GM21360 (cell line): ENCODE results near the gene MLLT10.

Experiments used
- ATAC-seq: cut with Tn5 transposase; IDR thresholded peaks from one replicate; pipeline ENCODE4 v1.9.1; 2021; ENCODE audit warnings: mild to moderate bottlenecking, moderate library complexity; ENCODE audit not compliant: unreplicated experiment

Gene MLLT10

DNA sequence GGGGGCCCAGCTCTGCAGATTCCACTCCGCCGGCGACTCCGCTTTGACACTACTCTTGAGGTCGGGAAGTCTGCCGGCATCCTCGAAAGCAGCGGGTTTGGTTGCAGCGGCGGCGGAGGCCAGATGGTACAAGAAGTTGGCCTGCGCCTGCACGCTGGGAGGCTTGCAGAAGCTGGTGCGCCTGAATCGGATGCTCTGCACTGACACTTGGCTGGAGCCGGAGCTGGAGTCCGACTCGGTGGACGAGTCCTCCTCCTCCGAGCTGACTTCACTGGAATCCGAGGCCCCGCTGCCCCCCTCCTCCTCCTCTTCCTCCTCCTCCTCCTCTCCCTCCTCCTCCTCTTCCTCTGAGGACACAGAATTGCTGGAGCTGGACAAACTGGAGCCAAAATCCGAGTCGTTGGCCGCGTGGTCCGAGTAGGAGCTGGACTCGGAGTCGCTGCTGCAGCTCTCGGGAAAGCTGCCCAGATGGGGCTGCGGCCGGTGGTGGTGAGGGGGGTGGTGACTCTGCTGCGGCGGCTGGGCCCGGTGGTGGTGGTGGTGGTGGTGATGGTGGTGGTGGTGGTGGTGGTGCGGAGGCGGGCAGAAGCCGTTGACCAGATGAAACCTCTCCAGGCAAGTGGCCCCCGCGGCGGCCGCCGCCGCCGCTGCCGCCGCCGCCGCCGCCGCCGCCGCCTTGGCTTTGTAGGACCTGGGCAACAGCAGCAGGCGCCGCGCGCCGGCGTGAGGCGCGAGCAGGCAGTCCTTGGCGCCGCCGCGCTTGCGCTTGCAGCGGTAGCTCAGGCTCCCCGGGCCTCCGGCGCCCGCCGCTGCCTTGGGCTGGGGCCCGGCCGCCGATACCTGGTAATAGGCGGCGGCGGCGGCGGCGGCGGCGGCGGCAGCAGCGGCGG is 17.5 kb upstream of the MLLT10 start:
- peak; percentile 59 for ATAC-seq

DNA sequence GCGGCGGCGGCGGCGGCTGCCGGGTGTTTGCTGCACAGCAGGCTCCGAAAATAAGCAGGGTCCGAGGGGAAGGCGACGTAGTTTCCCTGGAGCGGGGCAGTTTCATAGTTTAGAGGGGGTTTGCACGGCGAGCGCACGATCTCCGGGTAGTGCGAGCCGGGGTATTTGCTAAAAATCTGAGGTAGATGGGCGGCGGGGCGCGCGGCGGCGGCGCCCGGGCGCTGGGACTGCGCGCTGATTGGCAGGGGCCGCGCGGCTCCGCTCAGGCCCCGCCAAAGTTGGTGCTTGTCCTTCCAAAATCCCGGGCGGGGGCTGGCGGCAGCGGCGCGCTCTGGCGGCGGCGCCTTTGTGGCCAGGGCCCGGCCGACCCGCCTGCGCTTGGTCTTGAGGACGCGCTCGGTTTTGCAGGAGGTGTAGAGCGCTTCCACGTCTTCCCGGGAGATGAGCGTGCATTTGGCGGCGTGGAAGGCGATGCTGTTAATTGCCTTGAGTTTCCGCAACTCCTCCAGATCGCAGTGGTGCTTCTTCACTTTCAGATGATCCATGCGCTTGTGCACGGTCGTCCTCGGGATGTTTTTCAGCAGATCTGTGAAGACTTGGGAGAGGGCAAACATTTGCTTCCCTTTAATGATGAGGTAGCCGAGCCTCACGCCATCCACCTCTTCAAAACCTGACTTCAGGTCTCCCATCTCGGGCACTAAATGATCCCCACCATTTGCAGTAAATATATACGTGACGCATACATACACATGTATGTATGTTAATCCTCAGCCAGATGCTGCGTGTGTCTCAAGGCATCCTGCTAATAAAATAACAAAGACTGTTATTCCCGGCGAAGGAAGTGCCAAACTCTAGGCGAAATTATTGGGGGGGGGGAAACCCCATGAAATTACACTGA is 16.6 kb upstream of the MLLT10 start:
- peak; percentile 55 for ATAC-seq

DNA sequence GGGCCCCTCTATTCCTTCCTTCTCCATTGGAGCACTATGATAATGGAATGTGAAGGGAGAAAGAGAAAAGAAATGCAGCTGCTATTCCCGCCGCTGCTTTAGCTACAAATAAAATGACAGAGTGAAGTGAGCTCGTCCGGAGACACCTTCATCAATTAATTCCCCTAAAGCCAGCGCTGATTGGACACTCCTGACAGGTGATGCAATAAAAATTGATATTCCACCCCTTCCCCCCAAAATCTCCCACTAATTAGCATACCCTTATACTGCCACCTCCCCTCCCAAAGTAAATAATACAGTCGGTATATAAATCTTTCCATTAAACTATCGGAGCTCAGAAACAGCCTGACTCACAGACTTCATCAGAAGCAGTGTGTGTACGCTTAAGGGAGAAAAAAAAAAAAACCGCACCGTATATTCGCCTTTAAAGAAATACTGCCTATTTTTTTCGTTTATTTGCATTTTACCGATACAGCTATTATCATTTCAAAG is 15.8 kb upstream of the MLLT10 start:
- no peak for ATAC-seq

DNA sequence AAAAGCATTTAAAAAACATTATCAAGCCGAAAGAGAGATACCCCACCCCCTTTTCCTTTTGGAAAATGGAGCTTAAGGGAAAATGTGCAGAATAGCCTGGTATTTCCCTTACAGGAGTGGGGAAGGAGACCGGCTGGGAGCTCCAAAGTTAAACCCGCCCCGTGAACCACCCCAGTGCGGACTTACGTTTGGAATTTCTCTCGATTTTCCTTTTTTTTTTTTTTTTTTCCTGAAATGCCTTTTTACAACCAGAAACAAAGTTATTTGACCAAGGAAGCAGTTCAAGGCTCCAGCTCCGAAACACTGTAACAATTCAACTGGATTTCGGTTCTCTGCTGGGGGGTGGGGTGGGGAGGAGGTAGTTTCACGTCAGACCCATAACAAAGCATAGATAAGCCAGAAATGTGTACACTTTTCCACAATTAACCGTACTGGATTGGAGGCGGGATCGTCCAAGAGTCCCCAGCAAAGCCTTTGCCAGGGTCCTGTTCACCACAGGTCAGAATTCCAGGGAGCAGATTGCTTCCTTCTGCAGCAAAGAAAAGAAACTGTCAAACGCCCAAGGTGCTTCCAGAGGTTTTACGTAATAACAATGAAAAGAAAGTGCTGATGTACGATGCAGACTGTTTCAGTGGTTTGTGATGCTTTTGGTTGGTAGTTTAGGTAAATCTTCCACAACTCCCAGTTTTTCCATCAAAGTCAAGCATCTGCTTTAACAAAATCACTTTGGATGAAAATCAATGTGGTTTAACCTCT is 15.2 kb upstream of the MLLT10 start:
- ATAC-seq, result no peak

DNA sequence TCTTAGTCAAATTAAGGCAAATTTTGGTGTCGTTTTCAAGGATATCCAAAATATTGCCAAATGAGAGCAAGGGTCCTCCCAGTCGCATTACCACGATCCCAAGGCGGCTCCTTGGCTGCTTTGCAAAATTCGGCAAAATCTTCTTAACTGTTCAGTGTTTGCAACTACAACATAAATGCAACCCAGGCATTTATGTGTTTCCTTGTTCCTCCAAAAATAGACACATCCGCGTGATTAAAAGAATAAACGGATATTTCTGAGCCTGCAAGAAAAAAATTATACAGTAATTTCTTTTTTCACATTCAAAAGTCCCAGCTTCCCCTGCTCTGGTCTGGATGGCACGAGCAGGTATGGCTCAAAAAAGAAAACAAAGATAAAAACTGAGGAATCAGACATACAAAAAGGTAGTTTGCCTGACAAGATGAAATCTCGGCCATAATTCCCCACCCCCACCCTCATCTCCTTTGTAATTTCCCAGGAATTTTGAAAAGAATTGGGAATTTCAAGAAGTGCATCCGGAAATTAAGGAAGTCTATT is 14.6 kb upstream of the MLLT10 start:
- no peak for ATAC-seq

DNA sequence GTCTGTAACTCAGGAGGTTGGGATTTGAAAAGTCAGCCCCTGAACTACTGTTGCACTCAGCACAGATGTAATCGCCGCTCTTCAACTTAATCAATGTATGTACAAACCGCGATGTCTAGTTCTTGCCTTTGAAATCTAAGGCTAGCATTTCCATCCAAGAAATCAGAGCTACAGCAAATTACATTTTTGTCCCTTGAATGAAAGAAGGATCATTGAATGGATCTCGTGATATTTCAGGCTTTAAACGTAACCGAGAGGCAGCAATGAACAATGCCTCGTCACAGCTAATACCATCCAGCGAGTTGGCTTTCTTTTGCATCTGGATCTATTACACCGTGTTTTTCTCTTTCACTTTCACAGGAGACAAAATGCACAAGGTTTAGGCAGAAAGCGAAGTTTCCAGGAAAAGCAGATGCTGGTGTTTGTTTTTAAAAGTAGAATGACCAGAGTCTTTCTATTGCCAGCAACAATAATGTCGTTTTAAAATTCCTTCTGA is 14.0 kb upstream of the MLLT10 start:
- ATAC-seq, result no peak

DNA sequence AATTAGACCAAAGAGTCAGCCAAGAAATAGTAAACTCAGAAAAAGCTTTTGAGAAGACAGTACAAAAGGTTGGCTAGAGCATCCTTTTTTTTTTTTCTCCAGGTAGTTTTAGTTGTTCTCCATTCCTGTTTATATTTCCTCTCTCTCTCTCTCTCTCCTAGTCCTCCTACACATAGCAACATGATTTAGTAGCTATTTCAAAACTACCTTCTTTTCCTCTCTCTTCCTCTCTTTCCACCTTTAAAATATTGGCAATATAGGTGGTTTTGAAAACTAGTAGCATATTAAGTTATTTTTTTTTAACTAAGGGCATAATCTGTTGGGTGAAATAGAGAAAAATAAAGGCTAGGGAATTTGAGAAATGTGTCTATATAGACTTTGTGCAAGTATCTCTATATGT is 13.5 kb upstream of the MLLT10 start:
- no peak for ATAC-seq

DNA sequence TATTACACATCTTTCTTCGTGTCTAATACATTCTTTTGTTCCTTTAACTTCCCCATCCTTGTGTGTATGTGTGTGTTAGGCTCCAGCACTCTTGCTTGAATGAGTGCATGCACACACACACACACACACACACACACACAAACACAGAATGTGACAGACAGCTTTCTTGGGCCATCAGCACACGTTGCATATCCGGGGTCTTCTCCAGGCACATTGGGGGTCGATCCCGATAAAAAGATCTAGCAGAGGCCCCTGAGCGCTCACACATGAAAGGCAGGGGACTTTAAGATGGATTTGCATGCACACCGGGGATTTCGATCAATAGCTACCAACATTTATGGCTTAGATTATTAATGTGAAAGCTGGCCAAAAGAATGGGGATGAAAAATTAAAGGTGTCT is 13.1 kb upstream of the MLLT10 start:
- no peak for ATAC-seq

DNA sequence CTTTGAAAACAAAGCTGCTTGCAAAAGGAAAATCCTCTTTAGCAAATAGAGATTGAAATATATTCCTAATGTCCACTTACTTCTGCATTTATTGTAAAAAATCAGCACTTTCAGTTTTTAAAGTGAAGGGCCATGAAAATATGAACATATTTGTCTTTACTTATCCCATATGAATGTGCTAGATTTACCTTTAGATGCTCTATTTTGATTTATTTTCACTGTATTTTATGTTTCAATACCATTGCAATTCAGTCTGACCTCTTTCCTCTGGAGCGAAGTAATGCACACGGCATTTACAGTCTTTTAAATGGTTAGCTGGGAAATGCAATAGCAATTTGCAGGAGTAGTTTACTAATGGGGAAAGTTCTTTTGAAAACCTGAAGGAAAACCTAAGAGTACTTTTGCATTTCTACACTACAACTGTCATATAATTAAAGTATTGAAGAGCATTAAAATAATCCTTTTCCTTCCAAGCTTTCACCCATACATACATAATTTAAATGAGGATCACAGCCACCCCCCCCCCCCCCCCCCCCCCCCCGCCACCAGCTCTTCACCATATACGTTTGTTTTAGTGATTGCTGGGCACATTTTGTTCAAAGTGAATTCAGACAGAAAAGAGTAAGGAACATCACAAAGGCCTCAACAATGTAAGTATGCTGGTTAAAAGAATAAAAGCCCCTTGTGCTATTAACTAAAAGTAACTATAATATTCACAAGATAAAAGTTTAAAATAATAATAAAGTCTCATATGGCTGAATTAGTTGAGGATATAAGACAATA is 12.1 kb upstream of the MLLT10 start:
- ATAC-seq, result no peak

DNA sequence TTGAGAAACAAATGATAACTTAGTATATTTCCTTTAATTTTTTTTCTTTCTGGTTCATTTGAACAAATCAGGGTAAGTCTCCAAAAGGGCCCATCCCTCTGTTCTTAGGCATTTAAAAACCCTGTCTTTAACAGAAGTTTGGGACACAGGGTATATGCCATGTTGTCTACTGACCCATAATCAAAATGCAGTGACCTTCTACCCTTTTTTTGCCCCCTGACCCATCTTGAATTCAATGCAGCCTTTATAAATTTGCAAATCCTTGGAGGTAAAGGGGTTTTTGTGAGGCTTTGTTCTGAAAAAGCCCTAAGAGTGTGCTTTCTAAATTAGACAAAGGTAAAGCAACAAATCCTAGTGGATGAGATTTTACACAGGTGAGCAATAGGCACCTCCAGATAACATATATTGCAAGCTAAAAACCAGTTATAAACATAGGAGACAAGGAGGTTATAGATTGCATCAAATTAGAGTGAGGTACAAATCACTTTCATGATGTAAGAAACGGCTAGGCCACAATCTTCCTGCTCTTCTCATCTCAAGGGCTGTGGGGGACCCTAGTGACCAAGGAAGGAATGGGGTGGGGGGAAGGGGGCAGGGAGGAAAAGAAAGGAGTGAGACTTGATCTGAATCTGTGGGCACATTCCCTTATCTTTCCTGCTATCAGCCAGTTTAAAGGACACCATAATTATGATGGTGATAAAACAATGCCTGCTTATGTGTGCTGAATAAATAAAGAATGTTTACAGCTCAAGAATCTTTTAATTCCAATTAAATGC is 11.2 kb upstream of the MLLT10 start:
- ATAC-seq, result no peak

DNA sequence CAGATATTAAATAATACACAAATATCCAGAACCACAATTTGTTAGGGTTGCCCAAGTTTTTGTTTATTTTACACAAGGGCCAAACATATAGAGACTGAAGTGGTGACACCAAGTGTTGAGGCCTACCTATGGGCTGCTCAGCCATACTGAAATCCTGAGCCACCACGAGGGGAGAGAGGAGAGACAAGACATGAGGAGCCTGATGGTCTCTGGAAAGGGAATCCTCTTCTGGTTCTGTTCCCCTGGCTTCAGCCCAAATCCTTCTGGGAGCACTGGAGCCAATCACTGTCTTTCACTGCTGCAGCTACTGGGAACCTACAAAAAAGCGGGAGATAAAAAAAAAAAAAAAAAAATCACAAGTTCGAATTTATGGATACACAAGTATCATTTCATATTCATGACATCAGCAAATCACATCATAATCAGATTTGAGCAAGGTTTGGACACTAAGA is 10.4 kb upstream of the MLLT10 start:
- no peak for ATAC-seq

DNA sequence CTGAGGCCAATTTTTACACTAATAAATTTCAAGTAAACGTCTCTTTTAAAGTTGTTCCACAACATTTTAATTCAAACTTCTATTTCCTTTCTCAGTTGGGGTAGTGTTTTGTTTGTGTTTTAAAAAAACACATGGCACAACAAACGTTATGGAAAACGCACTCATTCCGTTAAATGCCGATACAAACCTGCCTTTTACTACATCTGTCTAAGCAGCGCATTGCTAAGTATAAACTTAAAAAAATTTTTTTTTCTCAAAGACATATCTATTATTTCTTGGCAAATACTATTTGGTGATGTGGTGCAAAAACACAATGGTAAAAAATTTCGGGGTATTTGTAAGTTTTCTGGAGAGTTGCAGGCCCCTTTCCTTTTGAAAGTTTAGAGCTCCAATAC is 9.9 kb upstream of the MLLT10 start:
- ATAC-seq, result no peak

DNA sequence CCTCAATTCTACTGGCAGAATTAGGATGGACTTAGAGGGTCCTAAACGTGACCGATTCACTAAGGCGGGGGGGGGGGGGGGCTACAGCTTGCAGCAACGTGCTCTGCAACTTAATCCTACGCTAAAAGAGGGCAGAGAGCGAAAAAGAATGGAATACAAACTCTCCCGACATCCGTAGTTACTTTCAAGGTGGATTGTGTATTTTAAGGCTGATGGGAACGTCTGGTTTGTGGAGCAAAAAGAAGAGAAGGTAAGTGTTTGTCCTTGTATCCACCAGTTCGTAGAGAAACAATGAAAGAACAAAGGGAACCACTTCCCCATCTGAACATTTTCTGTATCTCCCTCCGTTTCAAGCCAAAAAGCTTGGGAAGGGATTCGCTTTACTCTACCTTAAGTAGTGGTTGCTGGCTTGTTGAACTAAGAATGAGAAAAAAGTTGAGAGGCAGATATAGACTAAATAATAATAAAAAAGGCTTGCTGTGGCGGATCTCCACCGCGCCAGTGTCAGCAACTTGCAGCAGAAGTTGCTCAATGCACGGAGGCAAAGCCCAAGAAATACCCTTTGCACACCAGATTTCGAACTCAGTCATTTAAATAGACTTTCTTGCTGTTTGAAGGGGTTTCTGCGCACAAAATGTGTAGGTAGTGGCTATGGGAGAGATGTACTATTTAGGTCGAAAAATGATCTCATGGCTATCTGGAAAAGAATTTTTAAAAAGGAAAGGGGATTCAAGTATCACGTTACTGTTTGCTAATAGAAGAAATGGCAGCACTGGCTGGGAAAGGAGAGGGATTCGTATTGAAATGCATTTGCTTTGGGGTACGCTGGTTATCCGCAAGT is 9.3 kb upstream of the MLLT10 start:
- no peak for ATAC-seq

DNA sequence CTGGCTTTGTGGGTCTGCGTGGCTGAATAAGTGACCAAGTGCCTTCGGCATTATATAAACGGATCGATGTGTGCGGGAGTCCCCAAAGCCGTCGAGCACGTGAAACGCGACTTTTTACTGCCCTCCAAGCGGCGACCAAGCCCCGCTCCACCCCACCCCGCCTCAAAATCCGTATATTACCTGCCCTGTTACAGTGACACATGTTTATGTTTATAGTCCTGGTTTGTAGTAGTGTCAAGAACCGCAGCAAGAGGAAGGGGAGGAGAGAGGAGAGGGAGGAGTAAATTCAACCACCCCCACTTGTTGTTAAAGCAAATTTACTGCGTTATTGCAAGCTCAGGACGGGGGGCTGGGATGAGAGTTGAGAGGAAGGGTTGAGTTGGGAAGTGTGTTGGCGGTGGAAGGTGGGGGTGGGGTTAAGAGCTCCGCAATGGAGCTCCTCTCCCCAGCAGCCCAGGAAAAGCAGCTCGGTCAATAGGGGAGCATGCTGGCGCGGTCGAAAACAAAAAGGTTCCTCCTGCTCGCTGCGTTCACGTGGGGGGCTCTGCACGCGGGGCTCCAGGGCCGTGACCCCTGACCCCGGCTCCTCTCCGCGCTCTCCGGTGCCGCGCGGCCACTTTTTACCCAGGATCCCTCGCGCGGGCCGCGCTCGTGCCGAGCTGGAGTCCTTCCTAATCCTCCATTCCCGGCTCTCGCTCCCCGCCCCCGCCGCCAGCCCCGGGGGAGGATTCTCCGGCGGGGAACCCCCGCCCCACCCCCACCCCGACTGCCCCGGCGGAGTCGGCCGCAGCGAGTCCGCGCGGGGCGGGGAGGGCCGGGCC is 8.5 kb upstream of the MLLT10 start, which contains the start of gene SKIDA1:
Gene SKIDA1, minus strand, starts transcription at position 316 of the 821 bp plus-strand sequence. CDS start 7,860 bp downstream, outside the sequence.
- peak; percentile 34 for ATAC-seq

DNA sequence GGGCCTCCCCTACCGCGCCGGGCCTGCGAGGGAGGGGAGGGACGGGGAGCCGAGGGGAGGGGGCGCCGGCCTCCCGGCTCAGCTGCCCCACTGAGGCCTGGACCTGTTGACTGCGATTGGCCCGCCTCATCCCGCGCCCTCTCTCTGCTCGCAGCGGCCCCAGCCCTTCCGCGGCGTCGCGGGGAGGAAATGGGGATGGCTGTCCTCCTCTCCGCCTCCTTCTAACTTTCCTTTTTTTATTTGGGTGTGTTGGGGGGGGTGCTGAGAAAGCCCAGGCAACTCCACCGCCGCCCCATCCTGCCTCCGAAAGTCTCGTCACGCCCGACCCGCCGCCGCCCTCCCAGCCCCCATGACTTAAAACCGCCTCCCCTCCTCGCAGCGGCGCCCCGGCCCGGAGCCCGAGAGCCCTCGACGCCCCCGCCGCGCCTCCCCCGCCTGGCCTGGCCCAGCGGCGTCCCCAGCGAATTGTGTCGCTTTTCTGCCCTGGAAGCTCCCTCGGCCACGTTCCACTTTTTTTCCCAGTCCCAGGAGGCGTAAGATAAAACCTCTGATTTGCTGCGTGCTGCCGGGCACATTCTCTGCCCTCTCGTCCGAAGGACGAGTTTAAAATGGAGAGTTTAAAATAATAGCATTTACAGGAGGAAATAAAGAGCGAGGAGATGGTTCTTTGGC is 7.7 kb upstream of the MLLT10 start:
- peak; percentile 31 for ATAC-seq

DNA sequence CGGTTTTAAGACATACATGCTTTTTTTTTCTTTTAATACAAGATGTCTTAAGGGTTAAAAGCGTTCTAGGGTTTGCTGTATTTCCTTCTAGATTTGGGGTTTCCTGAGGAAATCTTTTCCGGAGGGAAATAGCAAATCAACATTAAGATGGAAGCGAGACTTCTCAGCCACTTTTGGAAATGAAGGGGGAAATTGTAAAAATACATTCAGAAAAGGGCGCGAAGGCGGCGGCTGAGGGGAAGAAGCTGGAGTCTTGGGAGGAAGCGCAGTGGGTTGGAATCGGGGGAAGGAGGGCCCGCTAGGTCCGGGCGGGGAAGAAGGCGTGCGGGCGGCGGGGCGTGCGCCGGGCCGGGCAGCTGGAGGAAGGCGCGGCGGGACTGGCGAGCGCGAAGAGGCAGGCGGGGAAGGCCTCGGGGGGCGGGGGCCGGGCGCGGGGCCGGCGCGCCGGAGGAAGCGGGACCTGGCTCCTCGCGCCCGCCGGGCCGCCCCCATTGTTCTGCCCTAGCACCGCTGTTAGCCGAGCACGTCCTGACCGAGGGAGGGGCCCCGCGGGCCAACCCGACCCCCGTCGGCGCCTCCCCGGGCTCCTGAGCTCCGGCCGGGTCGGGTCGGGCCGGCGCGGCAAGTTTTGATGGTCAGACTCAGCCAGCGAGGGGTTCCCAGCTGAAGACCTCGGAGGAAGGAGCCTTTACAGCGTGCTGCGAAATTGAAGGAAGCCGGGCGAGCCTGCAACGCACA is 7.0 kb upstream of the MLLT10 start:
- ATAC-seq, result no peak
